ENCODE measurements around the gene LDAH. TPM values are rescaled to one million over a fixed set of nuclear protein-coding genes. Genes with fewer than 3 reads are reported as not detected.
A peak's percentile ranks its signal among the peaks of the same experiment; 100 is the strongest.

Gene LDAH
- total RNA-seq, 1 donor from 2014 or later, result 28.0 TPM

GRCh38 chr2:20698916-20699613 lies 123.8 kb downstream of the LDAH start:
- H3K4me3 Mint-ChIP-seq (ENCODE audit: unreplicated experiment), result peak overlapping the region; percentile 60
- TF ChIP-seq CTCF (IDR thresholded peaks at IDR 0.05), result no peak
- no peaks in the 10 kb centered on the region for H3K9me3 Mint-ChIP-seq (ENCODE audit: unreplicated experiment)
- H3K4me1 Mint-ChIP-seq (ENCODE audit: unreplicated experiment), result peaks cover 53% of the 10 kb centered on the region
- peaks cover 8% of the 10 kb centered on the region for H3K36me3 Mint-ChIP-seq (ENCODE audit: unreplicated experiment)
- no peak for DNase-seq (ENCODE audit: extremely low spot score, unreplicated experiment)
- peak overlapping the region; percentile 93 for H3K27ac Mint-ChIP-seq (ENCODE audit: unreplicated experiment)
- H3K27me3 Mint-ChIP-seq (ENCODE audit: unreplicated experiment), result no peaks in the 10 kb centered on the region

GRCh38 chr2:20697322-20697934 lies 125.5 kb downstream of the LDAH start:
- TF ChIP-seq CTCF (IDR thresholded peaks at IDR 0.05), result no peak
- peak overlapping the region; percentile 93 for H3K27ac Mint-ChIP-seq (ENCODE audit: unreplicated experiment)
- peaks cover 42% of the 10 kb centered on the region for H3K4me1 Mint-ChIP-seq (ENCODE audit: unreplicated experiment)
- no peak overlapping the region for H3K4me3 Mint-ChIP-seq (ENCODE audit: unreplicated experiment)
- no peak for DNase-seq (ENCODE audit: extremely low spot score, unreplicated experiment)
- H3K36me3 Mint-ChIP-seq (ENCODE audit: unreplicated experiment), result peaks cover 12% of the 10 kb centered on the region
- no peaks in the 10 kb centered on the region for H3K9me3 Mint-ChIP-seq (ENCODE audit: unreplicated experiment)
- H3K27me3 Mint-ChIP-seq (ENCODE audit: unreplicated experiment), result no peaks in the 10 kb centered on the region

GRCh38 chr2:20696366-20696765 lies 126.5 kb downstream of the LDAH start:
- Mint-ChIP-seq H3K27me3 (ENCODE audit: unreplicated experiment) (no peaks in the 10 kb centered on the region), H3K4me1 (ENCODE audit: unreplicated experiment) (peaks cover 31% of the 10 kb centered on the region), H3K27ac (ENCODE audit: unreplicated experiment) (no peak overlapping the region), H3K36me3 (ENCODE audit: unreplicated experiment) (peaks cover 10% of the 10 kb centered on the region), H3K4me3 (ENCODE audit: unreplicated experiment) (no peak overlapping the region), H3K9me3 (ENCODE audit: unreplicated experiment) (no peaks in the 10 kb centered on the region)
- no peak for TF ChIP-seq CTCF (IDR thresholded peaks at IDR 0.05)
- DNase-seq (ENCODE audit: extremely low spot score, unreplicated experiment), result no peak

GRCh38 chr2:20693317-20693716 lies 129.6 kb downstream of the LDAH start:
- Mint-ChIP-seq H3K27ac (ENCODE audit: unreplicated experiment) (no peak overlapping the region), H3K4me1 (ENCODE audit: unreplicated experiment) (peaks cover 4% of the 10 kb centered on the region), H3K9me3 (ENCODE audit: unreplicated experiment) (no peaks in the 10 kb centered on the region), H3K4me3 (ENCODE audit: unreplicated experiment) (no peak overlapping the region), H3K27me3 (ENCODE audit: unreplicated experiment) (no peaks in the 10 kb centered on the region), H3K36me3 (ENCODE audit: unreplicated experiment) (peaks cover 15% of the 10 kb centered on the region)
- no peak for DNase-seq (ENCODE audit: extremely low spot score, unreplicated experiment)
- TF ChIP-seq CTCF (IDR thresholded peaks at IDR 0.05), result no peak

GRCh38 chr2:20692081-20692480 lies 130.8 kb downstream of the LDAH start:
- H3K4me3 Mint-ChIP-seq (ENCODE audit: unreplicated experiment), result no peak overlapping the region
- H3K9me3 Mint-ChIP-seq (ENCODE audit: unreplicated experiment), result no peaks in the 10 kb centered on the region
- peak overlapping the region; percentile 18 for H3K27ac Mint-ChIP-seq (ENCODE audit: unreplicated experiment)
- no peak for DNase-seq (ENCODE audit: extremely low spot score, unreplicated experiment)
- peaks cover 22% of the 10 kb centered on the region for H3K36me3 Mint-ChIP-seq (ENCODE audit: unreplicated experiment)
- H3K4me1 Mint-ChIP-seq (ENCODE audit: unreplicated experiment), result no peaks in the 10 kb centered on the region
- no peaks in the 10 kb centered on the region for H3K27me3 Mint-ChIP-seq (ENCODE audit: unreplicated experiment)
- TF ChIP-seq CTCF (IDR thresholded peaks at IDR 0.05), result no peak

Data from osteocyte (in vitro differentiated cells).